Stimulated activated CD8-positive, alpha-beta memory T cell treated with anti-CD3 and anti-CD28 coated beads, Interleukin-15, amount 100 ng/mL, for 24 hours (primary cell): ENCODE data around the gene CXCL1.

Source experiments
- DNase-seq: peaks from one replicate; pipeline ENCODE4 v3.0.0-alpha.2; 2020; ENCODE audit warnings: low read depth

CXCL1 gene

GRCh38 chr4:73918058-73918457, 48.9 kb downstream of the CXCL1 start:
- no peak for DNase-seq

GRCh38 chr4:73919691-73920090, 50.5 kb downstream of the CXCL1 start:
- DNase-seq, result no peak
